HG02943 (cell line): ENCODE data around the gene CACNA1G.

Source experiments
- ATAC-seq: cut with Tn5 transposase; IDR thresholded peaks from one replicate; pipeline ENCODE4 v1.9.1; 2021; ENCODE audit warnings: mild to moderate bottlenecking, low read depth, moderate library complexity; ENCODE audit not compliant: unreplicated experiment

The CACNA1G gene

DNA sequence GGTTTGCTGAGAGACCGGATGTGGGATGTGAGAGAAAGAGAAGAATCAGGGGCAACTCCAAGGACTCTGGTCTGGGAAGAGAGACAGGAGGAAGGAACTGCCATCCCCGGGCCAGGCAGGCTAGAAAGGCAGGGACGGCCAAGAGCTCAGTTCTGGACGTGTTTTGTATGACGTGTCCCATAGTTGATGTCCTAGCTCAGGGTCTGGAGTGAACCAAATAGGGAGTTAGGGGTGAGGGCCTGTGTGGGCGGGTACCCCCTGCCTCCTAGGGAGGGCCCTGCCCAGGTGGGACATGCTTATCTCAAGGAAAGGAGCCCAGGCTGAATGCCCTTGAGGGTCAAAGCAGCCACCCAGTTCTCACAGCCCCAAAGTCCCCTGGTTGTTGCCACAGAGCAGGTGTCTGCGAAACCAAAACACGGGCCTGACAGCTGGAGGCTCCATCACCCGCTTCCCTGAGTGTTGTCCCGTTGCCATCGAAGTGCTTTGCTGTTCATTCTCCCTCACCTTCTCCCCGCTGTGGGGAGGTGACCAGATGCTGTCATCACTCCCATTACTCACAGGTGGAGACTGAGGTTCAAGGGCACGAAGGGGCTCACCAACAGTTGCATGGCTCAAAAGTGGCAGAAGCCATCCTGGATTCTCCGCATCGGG is 81.7 kb downstream of the CACNA1G start:
- ATAC-seq = no peak

DNA sequence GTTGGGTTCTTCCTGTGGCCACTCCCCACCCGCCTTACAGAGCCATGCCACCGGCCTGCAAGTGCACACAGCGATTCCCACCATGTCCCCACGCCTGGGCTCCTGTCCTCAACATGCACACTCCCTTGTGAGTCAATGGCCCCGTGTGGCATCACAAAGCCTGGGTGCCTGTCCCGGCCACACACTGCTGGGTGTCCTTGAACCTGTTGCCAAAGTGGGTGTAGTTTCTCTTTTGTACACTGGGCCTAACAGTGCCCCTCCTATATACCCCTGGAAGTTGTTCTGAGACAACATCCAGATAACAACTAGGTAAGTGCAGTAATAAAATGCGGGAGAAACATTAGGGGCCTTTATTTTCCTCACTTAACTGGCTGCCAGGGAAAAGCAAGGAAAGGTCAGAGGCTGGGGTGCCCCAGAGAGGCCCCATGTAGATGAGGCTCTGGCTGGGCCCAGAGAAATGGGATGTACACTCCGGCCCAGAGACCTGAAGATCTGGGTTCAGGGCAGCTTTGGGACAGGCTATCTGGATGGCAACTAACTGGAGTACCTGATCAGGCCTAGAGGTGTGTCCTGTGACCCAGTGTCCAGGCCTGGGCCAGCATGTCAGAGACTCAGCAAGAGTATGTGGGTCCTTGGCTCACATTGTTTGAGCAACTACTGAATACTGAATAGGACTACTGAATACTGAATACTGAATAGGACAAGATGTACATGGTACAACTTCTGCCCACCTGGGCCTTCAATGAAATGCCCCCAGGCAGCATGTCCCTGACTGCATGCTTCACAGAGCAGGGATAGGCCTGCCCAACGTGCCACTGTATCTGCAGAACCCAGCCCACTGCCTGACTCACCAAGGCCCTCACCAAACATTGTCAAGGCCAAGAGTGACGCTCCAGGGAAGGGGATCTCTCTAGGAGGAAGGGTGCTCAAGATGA is 82.5 kb downstream of the CACNA1G start:
- ATAC-seq = no peak

DNA sequence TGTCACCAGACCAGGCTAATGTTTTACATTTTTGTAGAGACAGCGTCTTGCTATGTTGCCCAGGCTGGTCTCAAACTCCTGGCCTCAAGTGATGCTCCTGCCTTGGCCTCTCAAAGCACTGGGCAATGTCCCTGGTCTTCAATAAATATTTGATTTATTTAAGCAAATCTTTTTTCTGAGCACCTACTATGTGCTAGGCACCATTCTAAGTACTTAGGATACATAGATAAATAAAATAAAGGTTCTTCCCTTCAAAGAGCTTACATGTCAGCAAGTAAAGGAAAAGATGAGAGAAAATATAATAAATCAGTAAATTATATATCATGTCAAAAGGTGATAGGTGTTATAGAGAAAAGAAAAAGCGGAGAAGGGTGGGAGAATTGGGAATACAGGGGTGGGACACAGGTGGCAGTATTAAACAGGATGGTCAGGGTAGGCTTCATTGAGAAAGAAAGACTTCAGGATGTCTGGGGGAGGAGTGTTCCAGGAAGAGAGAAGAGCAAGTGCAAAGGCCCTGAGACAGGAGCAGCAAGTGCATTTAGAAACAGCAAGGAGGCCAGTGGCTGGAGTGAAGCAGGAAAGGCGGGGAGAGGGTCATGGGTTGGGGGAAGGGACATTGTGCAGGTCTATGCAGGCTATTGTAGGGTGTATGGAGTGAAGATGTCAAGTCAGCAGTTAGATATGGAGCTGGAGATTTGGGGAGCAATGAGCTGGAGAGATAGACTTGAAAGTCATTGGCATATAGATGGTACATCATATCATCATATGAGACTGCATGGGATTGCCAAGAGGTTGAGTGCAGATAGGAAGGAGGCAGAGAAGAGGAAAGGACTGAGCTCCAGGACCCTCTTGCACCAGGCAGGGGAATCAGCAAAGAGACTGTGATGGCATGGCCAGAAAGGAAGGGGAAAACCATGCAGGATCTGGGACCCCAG is 85.5 kb downstream of the CACNA1G start:
- ATAC-seq = no peak

DNA sequence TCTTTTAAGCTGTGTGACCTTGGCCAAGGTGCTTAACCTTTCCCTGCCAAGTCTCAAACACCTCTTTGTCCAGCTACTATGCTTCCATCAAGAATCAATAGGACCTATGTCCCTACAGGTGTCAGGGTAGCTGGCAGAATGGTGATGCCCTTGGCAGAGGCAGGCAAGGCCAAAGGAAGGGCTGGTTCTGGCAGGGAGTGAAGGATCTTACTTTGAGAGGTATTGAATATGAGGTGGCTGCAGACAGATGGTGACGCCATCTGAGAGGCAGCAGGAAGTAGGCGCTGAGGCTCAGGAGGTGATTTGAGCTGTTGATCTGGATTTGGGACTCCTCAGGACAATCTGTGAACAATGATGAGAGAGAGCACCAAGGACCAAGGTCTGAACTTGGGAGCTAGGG is 86.7 kb downstream of the CACNA1G start:
- ATAC-seq = no peak

DNA sequence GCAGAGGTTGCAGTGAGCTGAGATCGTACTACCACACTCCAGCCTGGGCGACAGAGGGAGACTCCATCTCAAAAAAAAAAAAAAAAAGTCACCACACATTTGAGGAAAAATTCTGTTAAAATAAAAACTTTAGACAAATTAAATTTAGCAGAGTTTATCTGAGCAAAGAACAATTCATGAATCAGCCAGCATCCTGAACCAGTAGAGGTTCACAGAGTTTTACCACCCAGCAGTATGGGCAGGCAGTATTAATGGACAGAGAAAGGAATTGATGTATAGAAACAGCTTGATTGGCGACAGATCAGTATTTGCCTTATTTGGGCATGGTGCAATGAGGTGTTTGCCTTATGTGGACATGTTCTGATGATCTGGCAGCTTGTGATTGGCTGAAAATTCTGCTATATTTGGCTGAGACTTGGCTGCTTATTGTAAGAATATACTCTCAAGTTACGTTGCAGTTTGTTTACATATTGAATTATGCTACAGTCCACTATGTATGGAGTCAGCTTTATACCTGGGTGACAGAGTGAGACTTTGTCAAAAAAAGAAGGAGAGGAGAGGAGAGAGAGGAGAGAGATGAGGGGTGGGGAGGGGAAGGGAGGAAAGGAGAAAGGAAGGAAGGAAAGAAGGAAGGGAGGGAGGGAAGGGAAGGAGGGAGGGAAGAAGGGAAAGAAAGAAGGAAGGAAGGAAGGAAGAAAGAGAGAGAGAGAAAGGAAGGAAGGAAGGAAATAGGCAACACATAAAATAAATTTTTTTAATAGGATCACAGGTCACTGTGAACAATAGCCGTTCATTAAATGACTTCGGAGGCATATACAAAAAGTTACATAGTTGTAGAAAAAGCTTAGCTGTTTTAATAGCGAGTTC is 88.8 kb downstream of the CACNA1G start:
- no peak for ATAC-seq

DNA sequence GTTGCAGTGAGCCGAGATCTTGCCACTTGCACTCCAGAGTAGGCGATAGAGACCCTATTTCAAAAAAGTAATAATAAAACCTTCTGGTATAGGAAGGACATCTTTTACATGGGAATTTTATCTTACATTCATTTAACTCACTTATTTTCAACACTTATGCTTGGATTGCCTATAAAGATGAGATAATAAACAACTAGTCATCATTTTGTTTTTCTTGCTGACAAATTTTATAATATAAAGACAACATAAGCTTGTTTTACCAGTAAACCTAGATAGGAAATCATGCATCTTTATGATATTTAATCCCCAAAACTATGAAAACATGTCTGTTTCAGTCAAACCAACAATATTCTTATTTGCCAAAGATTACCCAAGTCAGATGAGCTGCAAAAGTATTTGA is 91.1 kb downstream of the CACNA1G start:
- no peak for ATAC-seq

- ATAC-seq = no peak
Measured at GRCh38 chr17:50653738-50654137, 93.2 kb downstream of the CACNA1G start.

DNA sequence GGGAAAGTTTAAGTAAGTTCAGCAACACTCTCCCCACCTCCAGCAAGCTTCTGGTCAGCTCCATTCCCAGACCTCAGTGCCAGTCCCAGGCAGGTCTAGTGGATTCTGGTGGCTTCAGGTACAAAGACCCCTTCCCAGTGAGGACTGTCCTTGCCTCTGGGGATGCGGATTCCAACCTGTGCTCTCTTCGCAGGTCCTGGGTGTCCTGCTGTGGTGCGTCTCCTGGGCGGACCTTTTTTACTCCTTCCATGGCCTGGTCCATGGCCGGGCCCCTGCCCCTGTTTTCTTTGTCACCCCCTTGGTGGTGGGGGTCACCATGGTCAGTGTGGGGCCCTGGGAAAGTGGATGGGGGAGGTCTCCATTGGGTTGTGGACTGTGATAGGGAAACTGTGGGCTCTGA is 96.0 kb downstream of the CACNA1G start:
- ATAC-seq = no peak

DNA sequence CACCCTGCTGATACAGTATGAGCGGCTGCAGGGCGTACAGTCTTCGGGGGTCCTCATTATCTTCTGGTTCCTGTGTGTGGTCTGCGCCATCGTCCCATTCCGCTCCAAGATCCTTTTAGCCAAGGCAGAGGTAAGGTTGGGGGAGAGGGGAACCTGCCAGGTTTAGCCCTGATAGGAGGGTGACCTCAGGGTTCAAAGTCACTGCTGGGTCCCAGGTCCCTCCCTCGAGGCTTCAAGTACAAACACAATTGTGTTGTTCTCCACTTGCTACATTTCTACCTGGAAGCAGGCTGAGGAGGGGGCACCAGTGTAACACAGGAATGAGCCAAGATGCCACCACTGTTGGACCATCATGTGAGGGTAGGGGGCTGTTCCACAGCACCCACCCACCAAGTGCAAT is 96.5 kb downstream of the CACNA1G start:
- no peak for ATAC-seq

- no peak for ATAC-seq
Measured at GRCh38 chr17:50657627-50658026, 97.1 kb downstream of the CACNA1G start.

DNA sequence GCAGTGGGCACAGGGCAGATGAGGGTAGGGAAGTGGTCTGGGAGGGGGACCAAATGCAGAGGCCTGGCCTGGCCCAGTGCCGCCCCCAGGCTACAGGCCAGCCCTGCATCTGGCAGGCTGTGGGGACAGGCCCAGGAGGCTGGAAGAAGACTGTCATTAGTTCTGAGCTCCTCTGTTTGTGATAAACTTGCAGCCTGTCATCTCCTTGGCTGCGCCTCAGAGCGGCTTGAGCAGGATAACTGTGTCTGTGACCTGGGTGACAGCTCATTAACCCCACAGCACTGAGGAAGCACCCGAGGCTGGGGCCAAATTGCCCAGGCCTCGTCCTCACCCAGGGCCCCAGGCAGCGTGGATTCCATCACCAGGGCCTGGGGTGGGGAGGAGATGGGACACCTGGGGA is 98.1 kb downstream of the CACNA1G start:
- ATAC-seq = no peak

DNA sequence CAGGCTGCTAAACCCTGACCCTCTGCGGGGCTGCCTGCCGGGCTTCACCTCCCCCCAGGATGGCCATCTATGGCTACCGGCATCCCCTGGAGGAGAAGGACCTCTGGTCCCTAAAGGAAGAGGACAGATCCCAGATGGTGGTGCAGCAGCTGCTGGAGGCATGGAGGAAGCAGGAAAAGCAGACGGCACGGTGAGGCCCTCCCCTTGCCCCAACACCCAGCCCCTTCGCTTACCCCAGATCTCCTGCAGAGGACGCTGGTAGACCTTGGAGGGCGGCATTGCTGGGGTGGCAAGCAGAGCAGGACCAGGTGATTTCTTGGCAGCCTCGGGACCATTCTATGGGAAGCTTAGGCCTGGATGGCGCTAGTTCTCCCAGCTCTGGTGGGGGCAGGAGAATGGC is 98.7 kb downstream of the CACNA1G start:
- no peak for ATAC-seq

- ATAC-seq = no peak
Measured at GRCh38 chr17:50660042-50660886, 99.7 kb downstream of the CACNA1G start.

GRCh38 chr17:50660887-50661345 is 100.4 kb downstream of the CACNA1G start:
- no peak for ATAC-seq

GRCh38 chr17:50661348-50661747 is 100.8 kb downstream of the CACNA1G start:
- ATAC-seq = no peak

DNA sequence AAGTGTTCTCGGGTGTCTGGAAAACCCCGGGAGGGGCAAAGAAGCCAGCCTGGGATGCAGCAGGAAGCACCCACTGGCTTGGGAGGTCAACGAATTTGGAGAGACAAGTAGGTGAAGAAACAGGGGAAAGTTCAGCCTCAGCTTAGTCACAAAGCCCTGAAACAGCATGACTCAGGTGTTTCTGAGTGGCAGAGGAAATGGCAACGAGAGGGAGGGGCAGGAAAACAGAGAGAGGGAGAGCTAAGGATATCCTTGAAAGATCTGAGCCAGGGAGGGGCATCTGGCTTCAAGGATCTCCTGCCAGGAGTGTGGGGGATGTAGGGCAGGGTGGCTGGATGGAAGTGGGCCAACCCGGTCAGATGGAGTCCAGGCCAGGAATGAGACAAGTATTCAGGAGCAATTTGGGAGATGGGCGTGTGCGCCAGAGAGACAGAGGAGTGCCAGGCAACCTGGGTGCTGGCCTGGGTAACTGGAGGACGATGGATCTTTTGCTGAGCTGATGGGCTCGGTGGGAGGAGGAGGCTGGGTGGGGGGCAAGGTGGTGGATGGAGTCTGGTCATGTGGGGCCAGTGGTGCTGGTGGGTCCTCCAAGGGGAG is 101.4 kb downstream of the CACNA1G start:
- no peak for ATAC-seq

DNA sequence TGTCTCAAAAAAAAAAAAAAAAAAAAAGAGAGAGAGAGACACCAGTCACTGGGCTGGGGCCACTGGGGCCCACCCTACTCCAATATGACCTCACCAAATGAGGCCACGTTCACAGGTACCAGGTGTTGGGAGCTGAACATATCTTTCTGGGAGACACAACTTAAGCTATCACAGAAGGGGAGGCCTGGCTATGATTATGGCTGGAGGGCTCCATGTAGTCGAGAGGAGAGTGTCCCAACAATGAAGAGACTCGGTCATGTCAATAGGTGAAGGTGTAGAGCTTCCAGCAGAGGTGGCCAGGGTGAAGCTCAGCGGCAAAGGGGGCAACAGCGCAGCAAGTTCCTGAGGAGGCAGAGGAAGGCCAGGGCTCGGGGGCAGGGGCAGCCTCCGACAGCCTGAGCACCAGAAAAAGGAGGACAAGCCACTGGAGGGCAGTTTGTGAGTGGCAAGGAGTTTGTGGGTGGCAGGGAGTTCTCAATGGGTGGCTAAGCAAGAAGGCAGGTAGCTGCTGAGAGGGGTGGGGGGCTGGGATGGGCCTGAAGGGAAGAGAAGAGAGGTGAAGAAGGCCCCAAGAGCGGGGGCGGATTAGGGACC is 102.2 kb downstream of the CACNA1G start:
- no peak for ATAC-seq

GRCh38 chr17:50663812-50664374 is 103.4 kb downstream of the CACNA1G start:
- no peak for ATAC-seq
